ENCODE results near the gene SLC25A4.

GRCh38 chr4:185149392-185149791, 6.3 kb downstream of the SLC25A4 start:
- no peak for TF ChIP-seq ZNF423 (CRISPR knock-in tag; IDR thresholded peaks at IDR 0.05)
- TF ChIP-seq CTCF (IDR thresholded peaks at IDR 0.05) = no peak
- TF ChIP-seq MAX (CRISPR knock-in tag; IDR thresholded peaks at IDR 0.05) = no peak
- no peak for TF ChIP-seq USF1 (CRISPR knock-in tag; IDR thresholded peaks at IDR 0.05)
- TF ChIP-seq TEAD4 (CRISPR knock-in tag; IDR thresholded peaks at IDR 0.05) = no peak
- no peak for TF ChIP-seq EMX1 (CRISPR knock-in tag; IDR thresholded peaks at IDR 0.05)
- no peak for TF ChIP-seq CREB1 (CRISPR knock-in tag; IDR thresholded peaks at IDR 0.05)
- TF ChIP-seq TCF7 (CRISPR knock-in tag; IDR thresholded peaks at IDR 0.05; ENCODE audit: low read depth) = no peak

Data from WTC11 (cell line).